ENCODE results near the gene CAMK2D.

GRCh38 chr4:113496698-113497097 is 264.8 kb downstream of the CAMK2D start:
- TF ChIP-seq POLR2A (IDR thresholded peaks at IDR 0.05; ENCODE audit: low read length) = no peak
- TF ChIP-seq GATA1 (IDR thresholded peaks at IDR 0.05; ENCODE audit: low read depth, low read length) = no peak

Data from erythroblast (primary cell).